ENCODE results near the gene FCRL6.
A peak's percentile ranks its signal among the peaks of the same experiment; 100 is the strongest.

The FCRL6 gene

DNA sequence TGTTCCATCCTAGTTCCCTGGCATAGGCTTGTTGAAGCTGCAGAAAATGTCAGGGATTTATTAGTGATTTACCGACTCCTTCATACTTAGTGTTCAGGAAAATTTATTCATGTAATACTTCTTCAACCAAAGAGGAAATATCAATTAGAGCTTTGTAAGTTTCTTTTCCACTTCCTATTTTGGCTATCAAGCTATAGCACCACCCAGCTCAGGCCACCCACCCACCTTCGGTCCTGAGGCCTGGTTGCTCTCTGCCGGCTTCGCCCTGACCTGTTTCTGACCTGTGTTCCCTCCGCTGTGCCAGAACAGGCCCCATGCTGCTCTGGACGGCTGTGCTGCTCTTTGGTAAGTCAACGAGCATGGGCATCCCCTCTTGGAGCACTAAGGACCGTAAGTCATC lies at the start of gene FCRL6:
Gene FCRL6 (plus strand): TSS at position 250 of the 400 bp plus-strand sequence. CDS start 65 bp downstream, at position 315.
- DNase-seq: no peak

- no peak for DNase-seq
Observed at GRCh38 chr1:159753386-159753785, 48.8 kb upstream of the FCRL6 start.

GRCh38 chr1:159755451-159756007 lies 46.6 kb upstream of the FCRL6 start:
- no peak for DNase-seq

- DNase-seq: no peak
Observed at GRCh38 chr1:159756397-159756796, 45.8 kb upstream of the FCRL6 start.

- no peak for DNase-seq
Observed at GRCh38 chr1:159763686-159764085, 38.5 kb upstream of the FCRL6 start.

GRCh38 chr1:159765806-159766205 lies 36.4 kb upstream of the FCRL6 start:
- no peak for DNase-seq

- no peak for DNase-seq
Observed at GRCh38 chr1:159771127-159771895, 30.8 kb upstream of the FCRL6 start.

DNA sequence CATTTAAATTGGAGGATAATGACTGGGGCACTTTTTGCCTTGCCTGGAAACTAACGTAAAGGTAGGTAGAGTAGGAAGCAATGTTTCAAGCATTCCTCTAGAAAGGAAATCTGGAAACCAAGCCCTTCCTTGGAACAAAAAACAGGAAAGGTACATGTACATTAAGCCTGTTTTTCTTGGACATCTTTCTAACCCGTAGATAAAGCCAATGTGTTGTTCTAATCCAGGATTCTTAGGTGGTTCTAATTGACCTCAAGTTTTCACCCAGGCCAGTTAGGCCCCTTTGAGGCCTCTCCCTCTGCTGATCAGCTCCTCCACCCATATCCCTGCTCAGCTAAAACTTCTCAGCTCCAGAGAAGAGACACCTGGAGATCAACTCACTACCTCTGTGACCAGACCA lies 27.7 kb upstream of the FCRL6 start:
- no peak for DNase-seq

DNA sequence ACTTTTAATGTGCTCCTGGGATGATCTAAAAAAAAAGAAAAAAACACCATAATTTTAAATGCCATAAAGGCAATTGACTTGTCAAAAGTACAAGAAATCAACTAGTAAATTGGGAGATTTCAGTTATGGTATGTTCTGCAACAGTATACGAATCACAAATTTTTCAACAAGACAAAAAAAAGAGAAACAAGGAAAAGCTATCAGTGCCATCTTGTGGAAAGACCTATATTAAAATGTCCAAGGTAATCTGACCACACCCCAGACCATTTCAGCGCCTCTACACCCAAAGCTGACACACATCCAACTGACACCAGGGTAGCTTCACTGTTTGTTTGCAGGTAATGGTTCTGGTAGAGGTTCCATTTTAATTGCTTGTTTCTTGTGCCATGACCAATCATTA lies 26.4 kb upstream of the FCRL6 start:
- DNase-seq: no peak

- no peak for DNase-seq
Observed at GRCh38 chr1:159778266-159778665, 23.9 kb upstream of the FCRL6 start.

- no peak for DNase-seq
Observed at GRCh38 chr1:159779403-159779851, 22.7 kb upstream of the FCRL6 start.

DNA sequence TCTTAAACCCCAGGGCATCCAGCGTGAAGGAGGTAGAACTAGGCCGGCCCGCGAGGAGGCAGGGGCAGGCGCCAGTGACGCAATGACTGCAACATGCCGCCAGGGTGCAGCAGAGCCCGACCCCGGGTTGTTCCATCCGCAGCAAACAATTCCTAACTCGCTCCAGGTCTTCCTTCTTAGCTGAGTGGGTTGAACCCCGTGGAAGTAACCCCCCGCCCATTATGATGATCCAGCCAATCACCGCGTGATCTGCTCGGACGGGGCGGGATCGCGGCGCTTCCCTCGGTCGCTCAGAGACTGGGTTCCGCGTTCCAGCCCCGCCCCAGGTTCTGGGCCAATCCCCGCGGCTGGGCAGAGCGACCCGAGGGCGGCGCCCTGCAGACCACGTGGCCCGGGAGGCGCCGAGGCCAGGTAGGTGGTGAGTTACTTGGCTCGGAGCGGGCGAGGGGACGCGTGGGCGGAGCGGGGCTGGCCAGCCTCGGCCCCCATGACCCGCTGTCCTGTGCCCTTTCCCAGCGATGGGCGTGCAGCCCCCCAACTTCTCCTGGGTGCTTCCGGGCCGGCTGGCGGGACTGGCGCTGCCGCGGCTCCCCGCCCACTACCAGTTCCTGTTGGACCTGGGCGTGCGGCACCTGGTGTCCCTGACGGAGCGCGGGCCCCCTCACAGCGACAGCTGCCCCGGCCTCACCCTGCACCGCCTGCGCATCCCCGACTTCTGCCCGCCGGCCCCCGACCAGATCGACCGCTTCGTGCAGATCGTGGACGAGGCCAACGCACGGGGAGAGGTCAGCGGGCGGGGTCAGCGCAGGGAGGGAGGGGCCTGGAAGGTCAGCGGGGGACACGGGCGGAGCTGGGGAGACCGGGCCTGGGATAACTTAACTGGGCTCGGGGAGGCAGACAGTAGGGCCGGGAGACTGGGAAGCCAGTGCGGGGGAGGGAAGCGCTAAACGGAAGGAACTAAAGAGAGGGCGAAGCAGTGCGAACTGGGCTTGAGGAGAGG lies 21.3 kb upstream of the FCRL6 start, which contains the start of gene DUSP23:
Gene DUSP23 (plus strand): TSS at position 380 of the 1,000 bp plus-strand sequence. CDS start 139 bp downstream, at position 519.
- DNase-seq: peak; percentile 97

GRCh38 chr1:159781992-159782391 lies 20.2 kb upstream of the FCRL6 start:
- no peak for DNase-seq

GRCh38 chr1:159783724-159784123 lies 18.4 kb upstream of the FCRL6 start:
- no peak for DNase-seq

DNA sequence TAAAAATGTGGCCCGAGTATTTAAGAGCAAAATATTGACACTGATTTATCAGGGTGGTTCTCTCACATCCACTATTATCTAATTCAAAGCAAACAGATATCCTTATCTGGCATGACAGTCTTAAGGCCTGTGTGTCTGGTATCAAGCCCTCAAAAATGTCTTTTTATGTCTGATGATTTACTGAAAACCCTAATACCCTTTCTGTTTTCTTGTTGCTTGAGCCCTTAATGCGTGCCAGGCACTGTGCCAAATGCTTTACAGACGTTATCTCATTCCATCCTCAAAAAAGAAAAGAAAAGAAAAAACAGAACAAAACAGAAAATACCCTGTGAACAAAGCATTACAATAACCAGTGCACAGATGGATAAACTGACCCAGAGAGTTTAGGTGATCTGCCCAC lies 15.7 kb upstream of the FCRL6 start:
- no peak for DNase-seq

DNA sequence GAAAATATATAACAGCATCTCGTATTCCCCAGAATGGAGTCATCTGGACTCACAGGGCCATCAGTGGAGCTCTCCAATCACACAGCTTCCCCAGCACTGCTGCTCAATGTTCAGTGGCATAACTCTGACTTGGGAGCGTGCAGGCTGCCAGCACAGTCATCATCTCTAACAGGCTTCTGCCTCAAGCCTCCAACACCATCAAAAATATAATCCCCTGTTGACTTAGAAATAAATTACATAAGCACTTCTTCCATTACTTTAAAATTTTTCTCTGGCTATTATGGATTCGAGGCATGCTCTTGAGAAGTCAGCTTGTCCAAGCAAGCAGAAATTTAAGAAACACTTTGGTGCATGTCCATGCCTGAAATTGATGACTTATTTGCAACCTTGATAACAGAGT lies 15.2 kb upstream of the FCRL6 start:
- DNase-seq: no peak

DNA sequence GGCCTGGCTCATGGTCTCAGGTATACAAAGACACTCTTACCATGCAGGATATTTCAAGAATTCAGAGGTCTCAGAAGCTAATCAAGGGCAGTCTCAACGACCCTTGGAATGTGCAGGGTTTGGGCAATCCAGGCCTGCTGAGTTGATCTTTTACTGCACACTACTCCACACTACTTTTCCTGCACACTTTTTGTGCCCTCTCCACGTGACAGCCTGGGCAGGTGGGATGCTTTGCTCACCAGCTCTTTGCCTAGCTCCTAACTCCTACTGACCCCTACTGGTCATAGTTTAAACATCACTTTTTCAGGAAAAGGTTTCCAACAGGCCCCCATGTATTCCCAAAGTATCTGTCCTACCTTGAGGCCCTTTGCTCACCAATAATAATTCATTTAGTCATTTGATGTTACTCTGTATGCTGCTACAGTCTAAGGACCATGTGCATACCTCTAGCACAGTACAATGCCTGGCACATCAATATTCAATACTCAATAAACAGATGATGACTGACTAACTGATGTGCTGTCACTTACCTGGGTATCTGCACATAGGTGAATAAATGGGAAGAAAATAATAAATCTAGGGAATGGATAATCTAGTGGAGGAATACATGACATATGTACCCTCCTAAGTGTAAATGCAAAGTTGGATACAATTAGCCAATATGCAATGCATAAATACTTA lies 11.8 kb upstream of the FCRL6 start:
- no peak for DNase-seq

DNA sequence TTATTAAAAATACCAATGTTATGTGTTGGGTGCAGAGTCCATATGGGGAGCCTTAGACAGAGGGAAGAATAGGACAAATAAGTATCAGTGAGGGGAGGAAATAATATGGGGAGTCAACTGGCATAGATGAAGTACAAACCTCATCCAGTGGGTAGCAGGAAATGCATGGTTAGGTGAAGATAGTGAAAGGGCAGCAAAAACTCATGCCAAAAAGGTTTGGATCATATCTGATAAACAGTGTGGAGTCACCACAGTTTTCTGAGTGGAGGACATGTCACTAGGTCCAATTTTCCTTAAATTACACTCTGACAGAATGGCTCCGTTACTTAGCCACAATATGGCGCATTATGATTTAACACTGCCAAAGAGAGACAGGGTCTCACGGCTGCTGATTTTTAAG lies 11.1 kb upstream of the FCRL6 start:
- DNase-seq: no peak

- no peak for DNase-seq
Observed at GRCh38 chr1:159791461-159791860, 10.7 kb upstream of the FCRL6 start.

- DNase-seq: no peak
Observed at GRCh38 chr1:159795534-159795933, 6.6 kb upstream of the FCRL6 start.

GRCh38 chr1:159798893-159799292 lies 3.3 kb upstream of the FCRL6 start:
- DNase-seq: peak; percentile 48

GRCh38 chr1:159799446-159799985 lies 2.6 kb upstream of the FCRL6 start:
- DNase-seq: no peak

Measured in activated CD4-positive, alpha-beta T cell treated with anti-CD3 and anti-CD28 coated beads for 48 hours (primary cell).